Loucy (cell line): ENCODE measurements around the gene BACH1.

ENCODE experiments used
- H2AFZ ChIP-seq: fragments of 200-600 bp; sonication (generic); 2 replicates; pipeline ENCODE4 v1.6.0; 2016; ENCODE audit warnings: antibody characterized with exemption, mild to moderate bottlenecking, low read length, moderate library complexity
- H3F3A ChIP-seq: fragments of 200-600 bp; 2 replicates; pipeline ENCODE4 v1.6.0; 2016; ENCODE audit warnings: antibody characterized with exemption, low read depth, mild to moderate bottlenecking
- H3K27me3 ChIP-seq: fragments of 200-600 bp; sonication (generic); 2 replicates; pipeline ENCODE4 v1.6.1; 2014; ENCODE audit warnings: low read length, mild to moderate bottlenecking; ENCODE audit not compliant: insufficient read depth, poor library complexity, severe bottlenecking
- H3K36me3 ChIP-seq: fragments of 200-600 bp; sonication (generic); 2 replicates; pipeline ENCODE4 v1.6.1; 2016; ENCODE audit warnings: low read length; ENCODE audit not compliant: insufficient read depth
- H3K4me1 ChIP-seq: fragments of 200-600 bp; sonication (generic); 2 replicates; pipeline ENCODE4 v1.5.1; 2014; ENCODE audit warnings: low read length, mild to moderate bottlenecking; ENCODE audit not compliant: insufficient read depth, poor library complexity, severe bottlenecking
- H3K4me2 ChIP-seq: fragments of 200-600 bp; sonication (generic); 2 replicates; pipeline ENCODE4 v1.6.0; 2014; ENCODE audit warnings: antibody characterized with exemption, low read length, low read depth, mild to moderate bottlenecking; ENCODE audit not compliant: poor library complexity, severe bottlenecking
- H3K4me3 ChIP-seq: fragments of 200-600 bp; sonication (generic); 2 replicates; pipeline ENCODE4 v1.5.1; 2014; ENCODE audit warnings: low read length, mild to moderate bottlenecking, mixed read lengths; ENCODE audit not compliant: poor library complexity, severe bottlenecking
- H3K79me2 ChIP-seq: fragments of 200-600 bp; sonication (generic); 2 replicates; pipeline ENCODE4 v1.6.1; 2014; ENCODE audit warnings: low read length; ENCODE audit not compliant: insufficient read depth
- H3K9ac ChIP-seq: fragments of 200-600 bp; sonication (generic); 2 replicates; pipeline ENCODE4 v1.6.0; 2014; ENCODE audit warnings: mild to moderate bottlenecking, low read depth, low read length, moderate library complexity; ENCODE audit not compliant: poor library complexity, severe bottlenecking
- H3K9me2 ChIP-seq: fragments of 200-600 bp; sonication (generic); replicated peaks from 2 replicates; pipeline ENCODE4 v1.6.1; 2016; ENCODE audit warnings: low read depth, low read length, mixed read lengths
- H3K9me3 ChIP-seq: fragments of 200-600 bp; sonication (generic); 2 replicates; pipeline ENCODE4 v1.6.1; 2014; ENCODE audit warnings: mild to moderate bottlenecking, antibody characterized with exemption, low read length, low read depth; ENCODE audit not compliant: insufficient read depth
- H4K20me1 ChIP-seq: fragments of 200-600 bp; sonication (generic); 2 replicates; pipeline ENCODE4 v1.6.0; 2014; ENCODE audit warnings: antibody characterized with exemption, low read length, mild to moderate bottlenecking; ENCODE audit not compliant: insufficient read depth, poor library complexity, severe bottlenecking
- EZH2phosphoT487 ChIP-seq: fragments of 200-600 bp; IDR thresholded peaks from 2 replicates; pipeline ENCODE4 v1.6.1; 2018; ENCODE audit warnings: antibody characterized with exemption, mild to moderate bottlenecking, moderate library complexity, borderline replicate concordance
- TF ChIP-seq, protein P1 (sequence below): fragments of 200-600 bp; sonication (generic); conservative IDR thresholded peaks from 2 replicates; pipeline ENCODE4 v1.5.1; 2014; ENCODE audit warnings: mild to moderate bottlenecking, antibody characterized with exemption, low read length

BACH1 gene

DNA sequence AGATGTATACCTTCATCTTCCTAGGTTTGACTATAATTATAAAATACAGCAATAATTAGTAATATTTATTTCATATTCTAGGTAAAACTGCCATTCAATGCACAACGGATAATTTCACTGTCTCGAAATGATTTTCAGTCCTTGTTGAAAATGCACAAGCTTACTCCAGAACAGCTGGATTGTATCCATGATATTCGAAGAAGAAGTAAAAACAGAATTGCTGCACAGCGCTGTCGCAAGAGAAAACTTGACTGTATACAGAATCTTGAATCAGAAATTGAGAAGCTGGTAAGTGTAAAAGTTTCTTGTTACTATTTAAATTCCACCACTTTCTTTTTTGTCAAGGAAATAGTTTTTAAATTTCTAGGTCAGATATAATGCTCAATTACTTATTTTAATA is 30.7 kb downstream of the BACH1 start:
- Histone ChIP-seq H3K36me3 (peaks cover 57% of the 10 kb centered on the region; the same call in 1 of the 2 replicates), H3K79me2 (peaks cover 19% of the 10 kb centered on the region), H2AFZ (no peak overlapping the region)

DNA sequence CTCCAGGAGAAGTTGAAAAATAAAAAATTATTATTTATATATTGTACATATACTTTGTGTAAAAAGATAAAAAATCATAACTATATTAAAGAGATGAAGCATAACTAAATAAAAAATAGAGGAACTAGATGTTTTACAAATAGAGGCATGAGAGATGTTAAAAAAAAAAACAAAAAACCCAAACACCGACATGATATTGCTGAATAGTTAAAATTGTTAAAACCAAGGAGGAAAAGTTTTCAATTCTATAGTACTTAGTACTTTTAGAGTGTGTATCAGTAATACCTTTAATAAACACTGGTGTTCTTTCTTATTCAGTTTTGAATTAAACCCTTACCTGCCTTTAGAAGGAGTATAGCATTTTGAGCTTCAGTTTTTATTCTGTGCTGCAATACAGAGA is 32.1 kb downstream of the BACH1 start:
- Histone ChIP-seq H3K79me2 (peaks cover 17% of the 10 kb centered on the region; the same call in 1 of the 2 replicates), H3F3A (no peaks in the 10 kb centered on the region), H2AFZ (no peak overlapping the region), H3K4me2 (no peak overlapping the region), H4K20me1 (peaks cover 4% of the 10 kb centered on the region), H3K9me3 (no peaks in the 10 kb centered on the region), H3K4me3 (no peak overlapping the region), H3K36me3 (peaks cover 60% of the 10 kb centered on the region; the same call in 1 of the 2 replicates), H3K27me3 (no peaks in the 10 kb centered on the region), H3K9me2 (no peaks in the 10 kb centered on the region), H3K4me1 (no peaks in the 10 kb centered on the region), H3K9ac (no peak overlapping the region)
- TF ChIP-seq, protein P1, sequence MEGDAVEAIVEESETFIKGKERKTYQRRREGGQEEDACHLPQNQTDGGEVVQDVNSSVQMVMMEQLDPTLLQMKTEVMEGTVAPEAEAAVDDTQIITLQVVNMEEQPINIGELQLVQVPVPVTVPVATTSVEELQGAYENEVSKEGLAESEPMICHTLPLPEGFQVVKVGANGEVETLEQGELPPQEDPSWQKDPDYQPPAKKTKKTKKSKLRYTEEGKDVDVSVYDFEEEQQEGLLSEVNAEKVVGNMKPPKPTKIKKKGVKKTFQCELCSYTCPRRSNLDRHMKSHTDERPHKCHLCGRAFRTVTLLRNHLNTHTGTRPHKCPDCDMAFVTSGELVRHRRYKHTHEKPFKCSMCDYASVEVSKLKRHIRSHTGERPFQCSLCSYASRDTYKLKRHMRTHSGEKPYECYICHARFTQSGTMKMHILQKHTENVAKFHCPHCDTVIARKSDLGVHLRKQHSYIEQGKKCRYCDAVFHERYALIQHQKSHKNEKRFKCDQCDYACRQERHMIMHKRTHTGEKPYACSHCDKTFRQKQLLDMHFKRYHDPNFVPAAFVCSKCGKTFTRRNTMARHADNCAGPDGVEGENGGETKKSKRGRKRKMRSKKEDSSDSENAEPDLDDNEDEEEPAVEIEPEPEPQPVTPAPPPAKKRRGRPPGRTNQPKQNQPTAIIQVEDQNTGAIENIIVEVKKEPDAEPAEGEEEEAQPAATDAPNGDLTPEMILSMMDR, result no peak
- no peak for TF ChIP-seq EZH2phosphoT487

More for the DNA sequence above, 30.7 kb downstream of the BACH1 start:
- Histone ChIP-seq H3K4me1 (no peaks in the 10 kb centered on the region), H3K4me3 (no peak overlapping the region), H3K9ac (no peak overlapping the region), H3K9me3 (no peaks in the 10 kb centered on the region), H3K9me2 (no peaks in the 10 kb centered on the region), H4K20me1 (peaks cover 5% of the 10 kb centered on the region), H3F3A (no peaks in the 10 kb centered on the region), H3K27me3 (no peaks in the 10 kb centered on the region), H3K4me2 (no peak overlapping the region)
- TF ChIP-seq, protein P1, result no peak
- no peak for TF ChIP-seq EZH2phosphoT487

DNA sequence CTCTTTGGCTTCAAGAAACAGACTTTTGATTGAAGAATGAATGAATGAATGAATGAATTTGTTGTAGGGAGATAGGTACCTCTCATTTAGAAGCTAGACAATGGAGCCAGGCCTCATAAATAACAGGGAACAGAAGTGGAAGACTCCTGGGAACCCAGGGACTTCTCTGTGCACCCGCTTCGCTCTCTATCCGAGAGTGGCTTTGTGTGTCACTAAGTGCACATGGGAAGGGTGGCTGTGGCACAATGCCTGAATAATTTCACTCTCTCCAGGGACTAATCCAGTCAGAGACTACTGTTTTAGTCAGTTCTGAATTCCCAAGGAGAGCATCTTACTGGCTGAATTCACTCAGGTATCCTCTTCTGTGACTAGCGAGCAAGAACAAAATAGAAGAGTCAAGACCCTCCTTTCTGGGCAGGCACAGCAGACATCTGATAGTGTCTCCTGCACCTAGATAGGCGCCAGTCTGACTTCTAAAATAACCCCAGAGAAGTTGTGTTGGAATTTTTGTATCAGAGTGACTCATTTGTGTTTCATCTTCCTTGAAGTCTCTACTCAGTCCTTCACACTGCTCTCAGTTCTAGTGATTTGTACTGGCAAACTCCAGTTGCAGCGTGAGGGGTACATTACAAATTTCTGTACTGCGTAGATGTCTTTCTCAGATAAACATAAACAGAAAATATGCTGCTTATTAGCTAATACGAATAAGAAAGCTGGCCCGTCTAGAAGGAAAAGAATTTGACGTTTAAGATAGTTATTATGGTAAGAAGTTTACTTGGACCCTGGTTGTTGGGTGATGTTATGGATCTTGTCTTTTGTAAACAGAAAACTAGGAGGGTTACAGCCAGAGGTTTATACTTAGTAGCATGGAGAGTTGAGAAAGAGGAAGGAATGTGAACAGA is 34.0 kb downstream of the BACH1 start:
- Histone ChIP-seq H3K4me1 (no peaks in the 10 kb centered on the region), H3K36me3 (peaks cover 54% of the 10 kb centered on the region; the same call in 1 of the 2 replicates), H3K4me2 (no peak overlapping the region), H3K79me2 (peaks cover 28% of the 10 kb centered on the region; the same call in 1 of the 2 replicates), H3K27me3 (no peaks in the 10 kb centered on the region), H3K9ac (no peak overlapping the region), H2AFZ (no peak overlapping the region), H3K4me3 (no peak overlapping the region), H3K9me2 (no peaks in the 10 kb centered on the region), H3F3A (no peaks in the 10 kb centered on the region), H4K20me1 (peaks cover 4% of the 10 kb centered on the region), H3K9me3 (no peaks in the 10 kb centered on the region)
- TF ChIP-seq, protein P1, result no peak
- TF ChIP-seq EZH2phosphoT487, result no peak
